CD14-positive monocyte (primary cell): ENCODE results near the gene PROZ. TPM values are rescaled to one million over a fixed set of nuclear protein-coding genes. Genes with fewer than 3 reads are reported as not detected.

Source experiments
- DNase-seq, 3 donors: peaks; one replicate each; pipeline ENCODE4 v3.0.0-alpha.2; 2011 to 2022
- H2AFZ ChIP-seq: 2 replicates; pipeline ENCODE4 v1.6.0; 2012; ENCODE audit warnings: mild to moderate bottlenecking, low read depth, low read length, inconsistent platforms; ENCODE audit not compliant: insufficient read depth, poor library complexity, severe bottlenecking
- H3K27ac ChIP-seq, 2 donors: 1 replicate in 1 of 2; 2 replicates in 1 of 2; pipeline ENCODE4 v1.5.1; 2012 to 2013; ENCODE audit warnings: low read length in 2 of 2, control low read depth in 1 of 2, inconsistent platforms in 1 of 2, low read depth in 1 of 2, mild to moderate bottlenecking in 1 of 2
- H3K27me3 ChIP-seq, 2 donors: one replicate each; pipeline versions ENCODE4 v1.6.0 to v1.6.1; 2011 to 2013; ENCODE audit warnings: low read length in 2 of 2; ENCODE audit not compliant: control insufficient read depth in 2 of 2, insufficient read depth in 2 of 2
- H3K36me3 ChIP-seq, 2 donors: replicated peaks in 1 of 2; 1 replicate in 1 of 2; 2 replicates in 1 of 2; pipeline versions ENCODE4 v1.5.1 to v1.6.1; 2012 to 2013; ENCODE audit warnings: low read length in 2 of 2, control low read depth in 1 of 2, inconsistent platforms in 1 of 2, mild to moderate bottlenecking in 1 of 2; ENCODE audit not compliant: insufficient read depth in 2 of 2, control insufficient read depth in 1 of 2
- H3K4me1 ChIP-seq, 2 donors: 1 replicate in 1 of 2; 2 replicates in 1 of 2; pipeline versions ENCODE4 v1.5.1 to v1.6.1; 2012 to 2013; ENCODE audit warnings: low read length in 2 of 2, control low read depth in 1 of 2, inconsistent platforms in 1 of 2, mild to moderate bottlenecking in 1 of 2, moderate library complexity in 1 of 2; ENCODE audit not compliant: insufficient read depth in 2 of 2, control insufficient read depth in 1 of 2
- H3K4me2 ChIP-seq: replicated peaks from 2 replicates; pipeline ENCODE3; 2012; ENCODE audit warnings: low read length, moderate library complexity, mild to moderate bottlenecking; ENCODE audit not compliant: poor library complexity, severe bottlenecking; ENCODE audit errors: extremely low read depth
- H3K4me3 ChIP-seq, 3 experiments: fragments of 200-600 bp in 1 of 3; sonication (generic) in 1 of 3; replicated peaks in 1 of 3; 1 replicate in 2 of 3; 2 replicates in 1 of 3; pipeline ENCODE4 v1.5.1; 2011 to 2013; ENCODE audit warnings: low read length in 3 of 3, mild to moderate bottlenecking in 3 of 3, control low read depth in 2 of 3, low read depth in 2 of 3, inconsistent platforms in 1 of 3, moderate library complexity in 1 of 3
- H3K79me2 ChIP-seq: 2 replicates; pipeline ENCODE4 v1.6.0; 2012; ENCODE audit warnings: mild to moderate bottlenecking, control low read depth, inconsistent platforms, low read length, moderate library complexity; ENCODE audit not compliant: insufficient read depth
- H3K9ac ChIP-seq: 2 replicates; pipeline ENCODE4 v1.6.0; 2017; ENCODE audit warnings: low read length, mild to moderate bottlenecking; ENCODE audit not compliant: insufficient read depth, poor library complexity, severe bottlenecking
- H3K9me3 ChIP-seq, 2 donors: replicated peaks in 1 of 2; 1 replicate in 1 of 2; 2 replicates in 1 of 2; pipeline versions ENCODE4 v1.5.1 to v1.6.1; 2012 to 2013; ENCODE audit warnings: low read length in 2 of 2, control low read depth in 1 of 2; ENCODE audit not compliant: control insufficient read depth in 1 of 2, insufficient read depth in 1 of 2
- H4K20me1 ChIP-seq: 2 replicates; pipeline ENCODE4 v1.6.0; 2012; ENCODE audit warnings: mild to moderate bottlenecking, low read length, control low read depth, moderate library complexity; ENCODE audit not compliant: insufficient read depth
- H3K27ac Mint-ChIP-seq, 7 donors: one replicate each; pipeline ENCODE4 v1.8.0; 2020; ENCODE audit warnings: mild to moderate bottlenecking in 7 of 7, mixed read lengths in 7 of 7, moderate library complexity in 6 of 7, inconsistent platforms in 2 of 7
- H3K27me3 Mint-ChIP-seq, 3 donors: one replicate each; pipeline ENCODE4 v1.8.0; 2021 to 2022; ENCODE audit warnings: low read depth in 3 of 3, mild to moderate bottlenecking in 3 of 3, mixed read lengths in 3 of 3, moderate library complexity in 3 of 3, inconsistent platforms in 1 of 3
- H3K36me3 Mint-ChIP-seq, 2 donors: one replicate each; pipeline ENCODE4 v1.8.0; 2020; ENCODE audit warnings: mixed read lengths in 2 of 2, inconsistent platforms in 1 of 2, mild to moderate bottlenecking in 1 of 2
- H3K4me1 Mint-ChIP-seq: one replicate; pipeline ENCODE4 v1.8.0; 2020; ENCODE audit warnings: mild to moderate bottlenecking, mixed read lengths
- H3K4me3 Mint-ChIP-seq, 2 donors: one replicate each; pipeline ENCODE4 v1.8.0; 2020; ENCODE audit warnings: mild to moderate bottlenecking in 2 of 2, mixed read lengths in 2 of 2, moderate library complexity in 1 of 2
- H3K9me3 Mint-ChIP-seq, 7 donors: one replicate each; pipeline ENCODE4 v1.8.0; 2020 to 2022; ENCODE audit warnings: mixed read lengths in 7 of 7, mild to moderate bottlenecking in 6 of 7, moderate library complexity in 6 of 7, inconsistent platforms in 2 of 7
- WGBS: methylation state at CpG from one replicate; pipeline ENCODE4 v1.1.5; 2013; ENCODE audit warnings: missing lambda C conversion rate; ENCODE audit not compliant: insufficient coverage; 5-methylcytosine and 5-hydroxymethylcytosine counted together
- intact Hi-C, 2 donors: fragments of 100-400 bp; cut with micrococcal nuclease; formaldehyde crosslinking; loops; one replicate each; pipeline versions ENCODE4 v1.15.0 to v1.15.1; 2023
- polyA plus RNA-seq, 3 donors: library from polyadenylated mRNA; depleted of rRNA in 1 of 3; unstranded in 2 of 3; stranded (reverse) in 1 of 3; fragments of 300-500 nt in 2 of 3; fragments of >200 nt in 1 of 3; fragmentation: Illumina TruSeq in 2 of 3; gene quantifications; 1 replicate in 2 of 3; 2 replicates in 1 of 3; pipeline ENCODE4 v1.2.3, GENCODE V29; 2012 to 2021
- TF ChIP-seq, protein P1 (sequence below): fragments of 200-600 bp; IDR thresholded peaks from one replicate; pipeline ENCODE4 v1.8.0; 2022; ENCODE audit warnings: antibody characterized with exemption, mild to moderate bottlenecking

The PROZ gene
- polyA plus RNA-seq, 3 donors: not detected

- H3K4me1 Mint-ChIP-seq: peaks cover 11% of the 10 kb centered on the region
- DNase-seq: no peak
- Histone ChIP-seq H3K79me2 (no peaks in the 10 kb centered on the region), H3K27ac (no peak overlapping the region), H3K4me2 (no peak overlapping the region), H2AFZ (no peak overlapping the region), H3K36me3 (peaks cover 46 to 71% of the 10 kb centered on the region in 2 donors), H3K4me1 (peaks cover 0 to 10% of the 10 kb centered on the region in 2 donors), H4K20me1 (no peaks in the 10 kb centered on the region), H3K9ac (no peak overlapping the region), H3K27me3 (no peaks in the 10 kb centered on the region), H3K4me3 (no peak overlapping the region), H3K9me3 (no peaks in the 10 kb centered on the region)
- peaks cover 70 to 78% of the 10 kb centered on the region in 2 donors for H3K36me3 Mint-ChIP-seq
- peak overlapping the region in 2 of 7 donors; percentile 62 to 80 for H3K27ac Mint-ChIP-seq
- peaks cover 0 to 2% (median 0%) of the 10 kb centered on the region in 3 donors for H3K27me3 Mint-ChIP-seq
- no peak overlapping the region for H3K4me3 Mint-ChIP-seq
- intact Hi-C loops: no loop called here
- H3K9me3 Mint-ChIP-seq: no peaks in the 10 kb centered on the region
- WGBS: 100% methylated on average over 1 of the region's 4 CpGs
- TF ChIP-seq, protein P1, sequence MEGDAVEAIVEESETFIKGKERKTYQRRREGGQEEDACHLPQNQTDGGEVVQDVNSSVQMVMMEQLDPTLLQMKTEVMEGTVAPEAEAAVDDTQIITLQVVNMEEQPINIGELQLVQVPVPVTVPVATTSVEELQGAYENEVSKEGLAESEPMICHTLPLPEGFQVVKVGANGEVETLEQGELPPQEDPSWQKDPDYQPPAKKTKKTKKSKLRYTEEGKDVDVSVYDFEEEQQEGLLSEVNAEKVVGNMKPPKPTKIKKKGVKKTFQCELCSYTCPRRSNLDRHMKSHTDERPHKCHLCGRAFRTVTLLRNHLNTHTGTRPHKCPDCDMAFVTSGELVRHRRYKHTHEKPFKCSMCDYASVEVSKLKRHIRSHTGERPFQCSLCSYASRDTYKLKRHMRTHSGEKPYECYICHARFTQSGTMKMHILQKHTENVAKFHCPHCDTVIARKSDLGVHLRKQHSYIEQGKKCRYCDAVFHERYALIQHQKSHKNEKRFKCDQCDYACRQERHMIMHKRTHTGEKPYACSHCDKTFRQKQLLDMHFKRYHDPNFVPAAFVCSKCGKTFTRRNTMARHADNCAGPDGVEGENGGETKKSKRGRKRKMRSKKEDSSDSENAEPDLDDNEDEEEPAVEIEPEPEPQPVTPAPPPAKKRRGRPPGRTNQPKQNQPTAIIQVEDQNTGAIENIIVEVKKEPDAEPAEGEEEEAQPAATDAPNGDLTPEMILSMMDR: no peak
These were observed 31.7 kb downstream of the PROZ start for GRCh38 chr13:113190181-113190580.

GRCh38 chr13:113192279-113192678 is 33.8 kb downstream of the PROZ start:
- intact Hi-C loops: no loop called here

More at GRCh38 chr13:113192279-113192678, 33.8 kb downstream of the PROZ start:
- no peak overlapping the region for H3K4me3 ChIP-seq
- Mint-ChIP-seq H3K4me3 (no peak overlapping the region), H3K27me3 (peaks cover 0 to 2% (median 2%) of the 10 kb centered on the region in 3 donors), H3K36me3 (peaks cover 77 to 81% of the 10 kb centered on the region in 2 donors), H3K27ac (no peak overlapping the region), H3K4me1 (peaks cover 7% of the 10 kb centered on the region), H3K9me3 (no peaks in the 10 kb centered on the region)
- H3K9ac ChIP-seq: no peak overlapping the region
- H4K20me1 ChIP-seq: no peaks in the 10 kb centered on the region
- no peak overlapping the region for H3K27ac ChIP-seq
- H3K79me2 ChIP-seq: no peaks in the 10 kb centered on the region
- no peaks in the 10 kb centered on the region for H3K9me3 ChIP-seq
- 97% methylated on average over 3 of the region's 4 CpGs for WGBS
- no peak overlapping the region for H3K4me2 ChIP-seq
- TF ChIP-seq, protein P1: no peak
- no peak overlapping the region for H2AFZ ChIP-seq
- no peak for DNase-seq
- H3K4me1 ChIP-seq: peaks cover 0 to 6% of the 10 kb centered on the region in 2 donors
- H3K36me3 ChIP-seq: peaks cover 57 to 90% of the 10 kb centered on the region in 2 donors
- H3K27me3 ChIP-seq: no peaks in the 10 kb centered on the region
